ENCODE measurements around the gene KARS1.

DNA sequence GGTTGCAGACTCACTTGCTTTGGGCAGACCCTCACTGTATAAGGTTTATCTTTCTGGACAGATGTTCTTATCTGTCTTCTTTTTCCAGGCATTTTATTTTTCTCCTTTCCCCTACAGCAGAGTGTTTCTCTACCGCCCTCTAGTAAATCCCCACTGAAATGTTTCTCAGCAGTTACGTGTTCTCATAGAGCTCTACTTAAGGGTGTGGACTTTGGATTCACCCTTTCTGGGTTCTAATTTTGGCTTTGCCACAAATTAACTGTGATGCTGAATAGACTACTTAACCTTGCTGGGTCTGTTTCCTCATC is 26.3 kb downstream of the KARS1 start:
- TF ChIP-seq, protein P1, sequence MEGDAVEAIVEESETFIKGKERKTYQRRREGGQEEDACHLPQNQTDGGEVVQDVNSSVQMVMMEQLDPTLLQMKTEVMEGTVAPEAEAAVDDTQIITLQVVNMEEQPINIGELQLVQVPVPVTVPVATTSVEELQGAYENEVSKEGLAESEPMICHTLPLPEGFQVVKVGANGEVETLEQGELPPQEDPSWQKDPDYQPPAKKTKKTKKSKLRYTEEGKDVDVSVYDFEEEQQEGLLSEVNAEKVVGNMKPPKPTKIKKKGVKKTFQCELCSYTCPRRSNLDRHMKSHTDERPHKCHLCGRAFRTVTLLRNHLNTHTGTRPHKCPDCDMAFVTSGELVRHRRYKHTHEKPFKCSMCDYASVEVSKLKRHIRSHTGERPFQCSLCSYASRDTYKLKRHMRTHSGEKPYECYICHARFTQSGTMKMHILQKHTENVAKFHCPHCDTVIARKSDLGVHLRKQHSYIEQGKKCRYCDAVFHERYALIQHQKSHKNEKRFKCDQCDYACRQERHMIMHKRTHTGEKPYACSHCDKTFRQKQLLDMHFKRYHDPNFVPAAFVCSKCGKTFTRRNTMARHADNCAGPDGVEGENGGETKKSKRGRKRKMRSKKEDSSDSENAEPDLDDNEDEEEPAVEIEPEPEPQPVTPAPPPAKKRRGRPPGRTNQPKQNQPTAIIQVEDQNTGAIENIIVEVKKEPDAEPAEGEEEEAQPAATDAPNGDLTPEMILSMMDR (IDR thresholded peaks at IDR 0.05; ENCODE audit: insufficient read depth, low read length, poor library complexity, severe bottlenecking), result peak; percentile 55
- no peak for TF ChIP-seq EZH2phosphoT487 (conservative IDR thresholded peaks at IDR 0.05; ENCODE audit: low read length)

Data from SU-DHL-6 (cell line).